ENCODE measurements around the gene ANKRD63.

ANKRD63 gene

DNA sequence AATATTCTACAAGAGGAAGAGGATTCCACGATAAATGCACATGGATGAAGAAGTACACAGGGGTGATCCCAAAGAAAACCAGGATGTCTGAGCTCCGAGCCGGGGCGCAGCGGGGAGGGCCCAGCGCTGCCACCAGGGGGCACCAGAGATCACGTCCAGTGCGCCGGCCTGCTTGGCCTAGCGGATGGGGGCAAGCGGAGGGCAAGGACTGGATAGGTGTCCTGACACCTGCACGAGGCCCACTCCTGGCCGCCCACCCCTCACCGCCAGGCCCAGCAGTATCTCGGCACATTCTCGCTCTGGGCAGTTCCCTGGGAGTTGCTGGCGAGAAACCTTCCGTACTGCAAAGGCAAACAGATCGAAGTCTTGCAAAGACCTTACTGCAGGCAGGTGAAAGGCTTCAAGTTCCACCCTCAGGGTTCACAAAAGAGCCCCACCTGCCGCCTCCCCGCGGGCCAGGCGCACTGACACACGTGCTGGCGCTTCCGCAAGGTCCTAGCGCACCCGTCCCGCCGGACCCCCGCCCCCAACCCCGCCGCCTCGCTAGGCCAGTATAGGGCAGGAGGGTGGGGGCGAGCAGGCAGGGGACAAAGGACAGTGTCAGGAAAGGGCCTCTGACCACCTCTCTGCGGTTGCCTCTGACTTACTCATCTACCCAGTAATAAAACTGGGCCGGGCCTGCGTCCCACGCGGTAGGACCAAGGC lies 3.3 kb downstream of the ANKRD63 start:
- peaks cover 2% of the 10 kb centered on the region for H3K79me2 ChIP-seq (ENCODE audit: control insufficient read depth, insufficient read depth, low read length, poor library complexity)
- H2BK5ac ChIP-seq (ENCODE audit: low read depth, low read length, poor library complexity): no peak overlapping the region
- no peaks in the 10 kb centered on the region for H3K36me3 ChIP-seq (ENCODE audit: control insufficient read depth in 1 of 2, insufficient read depth in 2 of 2, low read length in 2 of 2)
- no peak overlapping the region for H3K4ac ChIP-seq (ENCODE audit: low read depth, low read length)
- no peak overlapping the region for H3K9ac ChIP-seq (ENCODE audit: low read length)
- peaks cover 4% of the 10 kb centered on the region for H3K79me1 ChIP-seq (ENCODE audit: low read length)
- H2BK12ac ChIP-seq (ENCODE audit: low read length): no peak overlapping the region
- WGBS (ENCODE audit: extremely low coverage, insufficient coverage, insufficient read length): no CpG with 5 or more reads among the region's 40 CpGs
- no peak overlapping the region for H2BK120ac ChIP-seq (ENCODE audit: insufficient read depth, low read length, poor library complexity)
- H3K4me2 ChIP-seq (ENCODE audit: low read length): no peak overlapping the region
- peak; percentile 56 to 79 for DNase-seq
- no peak overlapping the region for H4K91ac ChIP-seq (ENCODE audit: low read depth, low read length)
- peaks cover 19 to 26% of the 10 kb centered on the region in 2 experiments for H3K4me1 ChIP-seq (ENCODE audit: control insufficient read depth in 1 of 2, insufficient read depth in 2 of 2, low read length in 2 of 2)
- no peak overlapping the region for H3K4me3 ChIP-seq (ENCODE audit: low read depth, low read length)
- H3K27ac ChIP-seq (ENCODE audit: low read depth, low read length): no peak overlapping the region
- H3K27me3 ChIP-seq (ENCODE audit: insufficient read depth, low read length): peaks cover 44% of the 10 kb centered on the region
- H2AFZ ChIP-seq (ENCODE audit: insufficient read depth, low read length, poor library complexity): no peak overlapping the region
- H4K8ac ChIP-seq (ENCODE audit: low read depth, low read length): no peak overlapping the region
- no peak overlapping the region for H3K18ac ChIP-seq (ENCODE audit: low read length)
- H2AK5ac ChIP-seq (ENCODE audit: low read length): no peak overlapping the region
- H4K12ac ChIP-seq (ENCODE audit: low read depth, low read length): no peak overlapping the region
- H3K23ac ChIP-seq (ENCODE audit: low read length): no peak overlapping the region
- H3K9me3 ChIP-seq (ENCODE audit: insufficient read depth, low read depth, low read length): peaks cover 2% of the 10 kb centered on the region
- H3K14ac ChIP-seq (ENCODE audit: low read length): no peak overlapping the region

DNA sequence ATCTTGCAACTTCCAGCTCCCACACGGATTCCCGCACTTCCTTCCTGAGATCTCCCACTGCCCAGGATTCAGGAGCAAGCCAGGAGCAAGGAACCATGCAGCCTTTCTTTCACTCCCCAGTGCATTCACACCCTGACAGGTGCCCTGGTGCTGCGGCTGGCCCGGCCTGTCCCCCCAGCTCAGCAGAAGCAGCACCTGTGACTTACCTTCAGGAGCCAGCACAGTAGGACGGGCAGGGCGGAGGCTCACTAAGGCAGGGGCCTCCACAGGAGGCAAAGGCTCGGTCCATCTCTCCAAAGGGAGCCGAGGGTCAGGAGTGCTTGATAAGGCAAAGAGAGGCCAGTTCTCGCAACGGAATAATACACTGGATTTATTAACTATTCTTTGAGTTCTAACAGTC lies 4.8 kb downstream of the ANKRD63 start:
- H3K9me3 ChIP-seq (ENCODE audit: insufficient read depth, low read depth, low read length): peaks cover 4% of the 10 kb centered on the region
- H2AK5ac ChIP-seq (ENCODE audit: low read length): no peak overlapping the region
- no peak overlapping the region for H3K4me2 ChIP-seq (ENCODE audit: low read length)
- no peak overlapping the region for H2BK5ac ChIP-seq (ENCODE audit: low read depth, low read length, poor library complexity)
- peaks cover 0 to 2% of the 10 kb centered on the region in 2 experiments for H3K36me3 ChIP-seq (ENCODE audit: control insufficient read depth in 1 of 2, insufficient read depth in 2 of 2, low read length in 2 of 2)
- no peak overlapping the region for H3K18ac ChIP-seq (ENCODE audit: low read length)
- no peak overlapping the region for H3K23ac ChIP-seq (ENCODE audit: low read length)
- H4K12ac ChIP-seq (ENCODE audit: low read depth, low read length): no peak overlapping the region
- H3K4ac ChIP-seq (ENCODE audit: low read depth, low read length): no peak overlapping the region
- H3K4me1 ChIP-seq (ENCODE audit: control insufficient read depth in 1 of 2, insufficient read depth in 2 of 2, low read length in 2 of 2): peaks cover 16 to 20% of the 10 kb centered on the region in 2 experiments
- no peak overlapping the region for H3K4me3 ChIP-seq (ENCODE audit: low read depth, low read length)
- H3K14ac ChIP-seq (ENCODE audit: low read length): no peak overlapping the region
- peaks cover 2% of the 10 kb centered on the region for H3K79me2 ChIP-seq (ENCODE audit: control insufficient read depth, insufficient read depth, low read length, poor library complexity)
- H2BK120ac ChIP-seq (ENCODE audit: insufficient read depth, low read length, poor library complexity): no peak overlapping the region
- no peak overlapping the region for H4K8ac ChIP-seq (ENCODE audit: low read depth, low read length)
- no peak overlapping the region for H3K27ac ChIP-seq (ENCODE audit: low read depth, low read length)
- no peak overlapping the region for H4K91ac ChIP-seq (ENCODE audit: low read depth, low read length)
- no peak overlapping the region for H2BK12ac ChIP-seq (ENCODE audit: low read length)
- no peak overlapping the region for H2AFZ ChIP-seq (ENCODE audit: insufficient read depth, low read length, poor library complexity)
- no CpG with 5 or more reads among the region's 10 CpGs for WGBS (ENCODE audit: extremely low coverage, insufficient coverage, insufficient read length)
- peaks cover 31% of the 10 kb centered on the region for H3K27me3 ChIP-seq (ENCODE audit: insufficient read depth, low read length)
- peaks cover 4% of the 10 kb centered on the region for H3K79me1 ChIP-seq (ENCODE audit: low read length)
- no peak overlapping the region for H3K9ac ChIP-seq (ENCODE audit: low read length)
- no peak for DNase-seq

DNA sequence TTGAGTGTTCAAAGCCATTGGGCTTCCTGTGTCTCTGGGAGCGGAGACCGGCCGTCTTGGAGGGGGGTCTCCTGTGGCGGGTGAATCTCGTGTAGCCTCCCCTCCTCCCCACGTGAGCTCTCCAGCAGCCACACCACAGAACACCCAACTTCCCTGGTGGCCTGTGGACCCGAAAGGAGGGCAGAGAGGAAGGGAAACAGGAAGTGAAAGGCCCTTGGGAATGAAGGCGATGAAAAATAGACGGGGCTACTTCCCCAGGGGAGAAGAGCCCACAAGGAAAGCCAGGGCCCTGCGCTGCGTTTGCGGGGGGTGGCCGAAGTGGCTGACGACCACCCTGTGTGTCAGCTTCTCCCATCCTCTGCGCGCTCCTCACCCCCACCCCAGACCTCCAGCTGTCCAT lies 5.4 kb downstream of the ANKRD63 start:
- H4K91ac ChIP-seq (ENCODE audit: low read depth, low read length): no peak overlapping the region
- H2BK120ac ChIP-seq (ENCODE audit: insufficient read depth, low read length, poor library complexity): no peak overlapping the region
- H3K36me3 ChIP-seq (ENCODE audit: control insufficient read depth in 1 of 2, insufficient read depth in 2 of 2, low read length in 2 of 2): peaks cover 0 to 2% of the 10 kb centered on the region in 2 experiments
- peaks cover 4% of the 10 kb centered on the region for H3K9me3 ChIP-seq (ENCODE audit: insufficient read depth, low read depth, low read length)
- H3K18ac ChIP-seq (ENCODE audit: low read length): no peak overlapping the region
- no CpG with 5 or more reads among the region's 16 CpGs for WGBS (ENCODE audit: extremely low coverage, insufficient coverage, insufficient read length)
- H2AK5ac ChIP-seq (ENCODE audit: low read length): no peak overlapping the region
- no peak overlapping the region for H4K8ac ChIP-seq (ENCODE audit: low read depth, low read length)
- no peak overlapping the region for H3K4me2 ChIP-seq (ENCODE audit: low read length)
- no peak overlapping the region for H3K4me3 ChIP-seq (ENCODE audit: low read depth, low read length)
- H2BK12ac ChIP-seq (ENCODE audit: low read length): no peak overlapping the region
- H3K4ac ChIP-seq (ENCODE audit: low read depth, low read length): no peak overlapping the region
- DNase-seq: no peak
- H2AFZ ChIP-seq (ENCODE audit: insufficient read depth, low read length, poor library complexity): no peak overlapping the region
- no peak overlapping the region for H3K23ac ChIP-seq (ENCODE audit: low read length)
- H3K79me1 ChIP-seq (ENCODE audit: low read length): no peaks in the 10 kb centered on the region
- peaks cover 26% of the 10 kb centered on the region for H3K27me3 ChIP-seq (ENCODE audit: insufficient read depth, low read length)
- H3K4me1 ChIP-seq (ENCODE audit: control insufficient read depth in 1 of 2, insufficient read depth in 2 of 2, low read length in 2 of 2): peaks cover 10 to 15% of the 10 kb centered on the region in 2 experiments
- H3K79me2 ChIP-seq (ENCODE audit: control insufficient read depth, insufficient read depth, low read length, poor library complexity): no peaks in the 10 kb centered on the region
- H2BK5ac ChIP-seq (ENCODE audit: low read depth, low read length, poor library complexity): no peak overlapping the region
- H3K9ac ChIP-seq (ENCODE audit: low read length): no peak overlapping the region
- H4K12ac ChIP-seq (ENCODE audit: low read depth, low read length): no peak overlapping the region
- H3K14ac ChIP-seq (ENCODE audit: low read length): no peak overlapping the region
- no peak overlapping the region for H3K27ac ChIP-seq (ENCODE audit: low read depth, low read length)

DNA sequence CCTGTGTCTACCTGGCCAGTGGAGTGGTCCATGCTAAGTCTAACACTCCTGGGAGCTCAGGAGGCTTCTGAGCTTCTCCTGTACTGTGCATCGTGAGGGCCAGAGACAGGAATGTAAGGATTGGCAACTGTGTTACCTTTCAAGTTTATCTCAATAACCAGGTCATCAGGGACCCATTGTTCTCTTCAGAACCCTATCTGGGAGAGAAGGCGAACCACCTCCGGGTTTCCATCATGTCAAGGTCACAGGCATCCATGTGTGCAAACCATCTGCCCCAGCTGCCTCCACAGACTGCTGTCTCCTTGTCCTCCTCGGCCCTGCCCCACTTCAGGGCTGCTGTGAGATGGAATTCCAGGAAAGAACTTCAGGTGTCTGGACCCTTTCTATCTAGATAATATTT lies 5.9 kb downstream of the ANKRD63 start:
- Histone ChIP-seq H3K23ac (ENCODE audit: low read length) (no peak overlapping the region), H3K27me3 (ENCODE audit: insufficient read depth, low read length) (peaks cover 20% of the 10 kb centered on the region), H3K36me3 (ENCODE audit: control insufficient read depth in 1 of 2, insufficient read depth in 2 of 2, low read length in 2 of 2) (peaks cover 0 to 2% of the 10 kb centered on the region in 2 experiments), H2AK5ac (ENCODE audit: low read length) (no peak overlapping the region), H3K27ac (ENCODE audit: low read depth, low read length) (no peak overlapping the region), H4K8ac (ENCODE audit: low read depth, low read length) (no peak overlapping the region), H3K79me1 (ENCODE audit: low read length) (no peaks in the 10 kb centered on the region), H3K4me2 (ENCODE audit: low read length) (no peak overlapping the region), H2AFZ (ENCODE audit: insufficient read depth, low read length, poor library complexity) (no peak overlapping the region), H4K91ac (ENCODE audit: low read depth, low read length) (no peak overlapping the region), H3K79me2 (ENCODE audit: control insufficient read depth, insufficient read depth, low read length, poor library complexity) (no peaks in the 10 kb centered on the region), H3K4ac (ENCODE audit: low read depth, low read length) (no peak overlapping the region), H2BK120ac (ENCODE audit: insufficient read depth, low read length, poor library complexity) (no peak overlapping the region), H3K4me1 (ENCODE audit: control insufficient read depth in 1 of 2, insufficient read depth in 2 of 2, low read length in 2 of 2) (peaks cover 7 to 10% of the 10 kb centered on the region in 2 experiments), H3K9me3 (ENCODE audit: insufficient read depth, low read depth, low read length) (peaks cover 2% of the 10 kb centered on the region), H2BK5ac (ENCODE audit: low read depth, low read length, poor library complexity) (no peak overlapping the region), H3K18ac (ENCODE audit: low read length) (no peak overlapping the region), H4K12ac (ENCODE audit: low read depth, low read length) (no peak overlapping the region), H3K4me3 (ENCODE audit: low read depth, low read length) (no peak overlapping the region), H3K9ac (ENCODE audit: low read length) (no peak overlapping the region), H2BK12ac (ENCODE audit: low read length) (no peak overlapping the region), H3K14ac (ENCODE audit: low read length) (no peak overlapping the region)
- no CpG with 5 or more reads among the region's 4 CpGs for WGBS (ENCODE audit: extremely low coverage, insufficient coverage, insufficient read length)
- DNase-seq: no peak
